SIG-M5 treated with dmso at 0.1 percent for 504 hours (cell line): ENCODE results near the gene OTULINL.
A peak's percentile ranks its signal among the peaks of the same experiment; 100 is the strongest.

Experiments
- DNase-seq: peaks from one replicate; lab custom pipeline; 2025; ENCODE audit not compliant: unreplicated experiment; lab: John Stamatoyannopoulos, UW

The OTULINL gene

DNA sequence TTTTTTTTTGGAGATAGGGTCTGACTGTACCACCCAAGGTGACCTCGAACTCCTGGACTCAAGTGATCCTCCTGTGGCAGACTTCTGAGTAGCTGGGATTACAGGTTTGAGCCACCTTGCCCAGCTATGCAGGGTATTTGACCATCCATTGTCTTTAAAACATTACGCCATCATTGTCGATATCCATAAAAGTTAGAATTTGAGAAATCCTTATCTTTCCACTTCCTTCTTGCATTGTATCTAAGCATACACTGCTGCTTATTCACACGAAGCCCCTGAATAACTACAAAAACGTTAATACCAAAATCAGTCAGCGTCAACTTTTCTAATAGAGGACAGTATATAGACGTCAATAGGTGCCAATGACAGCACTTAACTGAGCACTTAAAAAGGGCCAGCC lies 5.4 kb upstream of the OTULINL start:
- DNase-seq, result no peak

- no peak for DNase-seq
These were observed 4.4 kb upstream of the OTULINL start for GRCh38 chr5:14577079-14577725.

- DNase-seq, result no peak
These were observed 3.6 kb upstream of the OTULINL start for GRCh38 chr5:14577971-14578370.

DNA sequence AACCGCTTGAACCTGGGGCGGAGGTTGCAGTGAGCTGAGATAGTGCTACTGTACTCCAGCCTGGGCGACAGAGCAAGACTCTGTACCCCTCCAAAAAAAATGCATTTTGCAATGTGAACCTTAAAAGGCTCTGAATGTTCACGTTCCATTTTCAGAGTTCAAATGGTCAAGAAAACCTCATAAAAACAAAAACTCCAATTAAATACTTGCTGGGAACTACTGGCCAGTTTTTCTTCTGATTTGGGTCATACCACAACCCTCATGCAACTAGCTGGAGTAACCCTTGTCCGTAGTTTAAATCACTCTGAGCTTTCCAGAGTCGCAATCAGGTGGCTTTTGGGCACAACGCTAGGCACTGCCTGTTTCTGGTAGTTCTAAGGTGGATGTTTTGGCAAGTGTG lies 2.3 kb upstream of the OTULINL start:
- no peak for DNase-seq

DNA sequence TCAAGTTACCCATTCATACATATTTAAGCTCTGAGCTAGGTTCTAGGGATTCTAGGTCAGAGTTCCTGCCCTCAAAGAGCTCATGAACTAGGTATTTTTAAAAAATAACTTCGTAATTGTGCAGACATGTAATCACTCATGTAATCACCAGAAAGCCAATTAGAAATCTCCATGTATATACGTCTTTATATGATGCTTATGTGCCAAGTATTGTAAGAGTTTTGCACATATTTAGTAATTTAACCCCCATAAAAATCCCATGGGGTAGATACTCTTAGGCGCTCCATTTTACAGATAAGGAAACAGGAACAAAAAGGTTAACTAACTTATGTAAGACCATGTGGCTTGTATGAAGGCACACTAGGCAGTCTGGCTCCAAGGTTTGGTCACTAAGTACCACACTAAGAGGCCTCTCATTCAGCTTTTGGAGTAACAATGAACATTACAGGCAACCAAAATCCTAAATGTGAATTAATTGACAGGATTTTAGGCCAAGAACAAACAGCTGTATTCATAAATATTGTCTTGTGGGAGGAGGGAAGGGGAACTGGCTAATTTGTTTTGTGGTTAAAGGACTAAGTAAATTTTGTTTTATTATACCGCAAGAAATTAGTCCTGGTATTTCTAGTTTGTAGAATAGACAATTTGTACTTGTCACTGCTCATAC lies 1.7 kb upstream of the OTULINL start:
- peak; percentile 47 for DNase-seq

DNA sequence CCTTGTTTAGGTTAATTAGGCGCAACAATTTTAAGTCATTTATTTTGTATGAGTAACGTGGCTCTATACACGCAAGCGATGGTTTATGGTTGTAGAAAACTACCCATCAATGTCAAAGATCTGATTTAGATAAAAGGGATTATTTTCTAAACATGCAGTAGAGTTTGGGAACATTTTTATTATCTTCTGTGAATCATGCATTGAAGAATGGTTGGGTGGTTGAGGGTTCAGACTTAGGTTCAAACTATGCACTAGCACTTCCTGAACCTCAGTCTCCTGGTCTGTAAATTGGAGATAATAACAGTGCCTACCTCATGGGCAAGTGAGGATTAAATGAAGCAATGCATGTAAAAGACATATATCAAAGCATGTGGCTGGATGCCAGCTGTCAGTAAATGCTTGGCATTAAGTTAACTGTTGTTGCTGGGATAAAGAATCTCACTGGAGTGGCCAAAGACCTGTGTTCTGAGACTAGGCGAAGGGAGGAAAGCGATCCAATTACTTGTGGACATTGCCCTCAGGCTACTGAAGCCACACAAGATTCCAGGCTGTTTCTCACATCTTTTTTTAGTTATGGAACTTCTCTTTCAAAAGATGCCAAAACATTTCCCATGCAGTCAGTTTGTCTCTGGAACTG lies 1.1 kb upstream of the OTULINL start:
- no peak for DNase-seq

DNA sequence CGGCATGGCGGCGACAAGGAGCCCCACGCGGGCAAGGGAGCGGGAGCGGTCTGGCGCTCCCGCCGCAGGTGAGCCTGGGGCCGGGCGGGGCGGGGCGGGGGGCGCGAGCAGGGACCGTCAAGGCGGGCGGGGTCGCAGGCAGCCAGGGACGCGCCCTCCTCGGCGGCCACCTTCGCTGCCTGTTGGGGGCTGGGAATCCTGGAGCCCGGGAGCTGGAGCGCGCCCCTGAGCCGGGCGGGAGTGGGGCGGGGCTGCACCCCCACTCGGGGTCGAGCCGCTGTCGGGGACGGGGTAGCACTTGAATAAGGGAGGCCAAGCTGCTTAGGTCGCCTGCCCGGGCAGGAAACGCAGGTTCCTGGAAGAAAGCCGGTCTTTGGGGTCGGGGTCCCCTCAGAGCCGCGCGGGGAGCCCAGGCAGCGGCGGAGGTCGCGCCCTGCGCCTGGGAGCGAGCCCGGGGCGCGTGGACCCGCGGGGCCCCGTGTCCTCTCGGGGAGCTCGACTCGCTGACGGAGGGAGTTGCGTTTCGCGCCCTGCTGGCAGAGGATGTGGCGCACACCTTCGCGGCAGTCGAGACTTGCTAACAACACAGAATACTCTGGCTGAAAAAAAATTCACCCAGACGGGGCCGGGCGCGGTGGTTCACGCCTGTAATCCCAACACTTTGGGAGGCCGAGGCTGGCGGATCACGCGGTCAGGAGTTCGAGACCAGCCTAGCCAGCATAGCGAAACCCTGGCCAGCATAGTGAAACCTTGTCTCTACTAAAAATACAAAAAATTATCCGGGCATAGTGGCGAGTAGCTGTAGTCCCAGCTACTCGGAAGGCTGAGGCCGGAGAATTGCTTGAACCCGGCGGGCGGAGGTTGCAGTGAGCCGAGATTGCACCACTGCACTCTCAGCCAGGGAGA lies 552 bp downstream of the OTULINL start:
- peak; percentile 49 for DNase-seq

DNA sequence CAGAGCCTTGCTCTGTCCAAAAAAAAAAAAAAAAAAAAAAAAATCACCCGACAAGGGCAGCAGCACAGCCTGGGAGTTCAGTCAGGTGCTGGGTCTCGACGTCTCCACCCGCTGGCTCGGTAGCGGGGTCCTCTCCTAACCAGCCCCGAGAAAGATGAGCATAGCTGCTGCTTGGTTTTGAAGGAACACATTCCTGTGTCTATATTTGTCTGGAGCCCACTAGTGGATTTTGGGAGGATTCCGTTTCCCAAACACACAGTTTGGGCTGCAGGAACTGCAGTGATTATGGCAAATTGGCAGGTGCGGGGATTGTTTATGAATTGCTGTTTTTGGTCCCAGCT lies 1.2 kb downstream of the OTULINL start:
- no peak for DNase-seq

- DNase-seq, result no peak
These were observed 3.3 kb downstream of the OTULINL start for GRCh38 chr5:14584848-14585247.

- DNase-seq, result peak; percentile 82
These were observed 5.6 kb downstream of the OTULINL start for GRCh38 chr5:14587150-14587549.

DNA sequence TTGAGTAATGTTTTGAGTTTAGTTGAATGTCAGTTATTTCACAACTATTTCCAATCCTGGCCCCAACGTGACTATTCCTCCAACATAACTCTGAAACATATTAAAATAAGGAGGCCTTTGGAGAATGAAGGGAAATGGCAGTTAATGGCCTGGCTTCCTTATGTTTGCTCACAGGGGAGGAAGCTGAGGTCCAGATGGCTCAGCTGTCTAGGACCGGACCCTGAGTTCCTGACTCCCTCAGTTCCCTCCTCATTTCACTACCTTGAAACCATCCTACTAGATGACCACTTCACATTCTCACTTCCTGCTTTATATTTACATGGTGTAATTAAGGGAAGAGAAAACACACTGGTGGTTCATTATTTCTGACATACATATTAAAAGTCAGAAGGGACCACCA lies 6.6 kb downstream of the OTULINL start:
- peak; percentile 96 for DNase-seq

GRCh38 chr5:14588758-14589543 lies 7.4 kb downstream of the OTULINL start:
- DNase-seq, result no peak

- no peak for DNase-seq
These were observed 9.4 kb downstream of the OTULINL start for GRCh38 chr5:14590949-14591348.

DNA sequence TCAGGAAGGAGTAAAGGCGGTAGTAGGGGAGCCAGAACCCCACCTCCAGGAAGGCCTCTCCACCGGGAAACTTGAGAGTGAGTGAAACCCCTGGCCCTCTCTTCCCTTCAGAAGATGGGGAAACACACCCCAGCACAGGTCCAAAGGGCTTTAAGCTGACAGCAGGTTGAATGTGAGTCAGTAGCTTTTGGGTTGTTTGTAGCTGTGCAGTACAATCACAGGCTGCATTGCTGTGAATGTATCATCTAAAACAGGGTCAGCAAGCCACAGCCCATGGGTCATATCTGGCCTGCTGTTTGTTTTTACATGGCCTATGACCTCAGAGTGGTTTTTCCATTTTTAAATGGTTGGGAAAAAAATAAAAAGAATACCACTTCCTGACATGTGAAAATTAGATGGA lies 10.0 kb downstream of the OTULINL start:
- no peak for DNase-seq

GRCh38 chr5:14593326-14594021 lies 11.9 kb downstream of the OTULINL start:
- DNase-seq, result peak; percentile 61

DNA sequence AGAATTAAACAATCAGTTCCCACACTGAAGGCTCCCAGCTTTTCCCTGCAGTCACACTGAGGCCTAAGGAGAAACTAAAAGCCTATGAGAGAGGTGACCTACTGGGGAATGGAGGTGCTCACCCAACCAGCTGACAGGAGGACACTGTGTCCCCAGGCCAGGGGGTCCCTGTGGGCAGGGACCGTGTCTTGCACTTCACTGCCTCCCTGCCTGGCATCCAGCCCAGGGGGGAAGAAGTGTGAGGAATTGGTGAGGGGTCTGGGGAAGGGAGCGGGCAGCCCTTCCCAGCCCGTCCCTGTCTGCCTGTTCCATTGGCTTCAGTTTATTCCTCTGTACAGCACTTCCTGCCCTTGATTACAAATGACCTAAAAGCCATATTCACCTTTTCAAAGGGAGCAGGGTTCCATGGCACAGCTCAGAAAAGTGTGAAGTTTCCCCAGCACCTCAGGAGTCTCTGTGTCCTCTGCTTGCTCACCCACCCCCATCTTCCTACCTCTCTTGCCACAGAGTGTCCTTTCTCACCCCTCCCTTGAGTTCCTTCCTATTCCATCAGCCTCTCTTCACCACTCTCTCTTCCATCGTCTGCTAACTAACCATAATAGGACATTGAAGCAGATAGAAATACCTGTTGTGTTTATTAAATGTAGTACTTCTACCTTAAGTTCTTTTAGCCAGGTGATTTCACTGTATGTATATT lies 12.9 kb downstream of the OTULINL start:
- no peak for DNase-seq

DNA sequence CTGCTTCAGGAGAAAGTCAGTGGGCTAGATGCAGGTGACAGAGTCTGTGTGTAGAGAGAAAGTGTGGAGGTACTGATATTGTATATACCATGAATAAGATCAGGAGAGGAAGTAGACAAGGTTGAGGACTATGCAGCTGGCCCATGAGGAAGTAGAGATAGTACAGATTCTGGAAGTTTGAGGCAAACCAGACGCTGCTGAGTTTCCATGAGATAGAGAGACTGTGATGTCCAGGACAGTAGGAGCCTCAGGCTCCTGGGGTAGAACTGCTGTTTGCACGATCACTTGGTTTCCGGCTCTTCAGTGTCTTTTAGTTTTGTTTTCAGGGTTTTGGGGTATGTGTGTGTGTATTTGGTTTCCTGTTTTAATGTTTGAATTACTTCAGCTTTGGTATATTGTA lies 13.6 kb downstream of the OTULINL start:
- peak; percentile 94 for DNase-seq

DNA sequence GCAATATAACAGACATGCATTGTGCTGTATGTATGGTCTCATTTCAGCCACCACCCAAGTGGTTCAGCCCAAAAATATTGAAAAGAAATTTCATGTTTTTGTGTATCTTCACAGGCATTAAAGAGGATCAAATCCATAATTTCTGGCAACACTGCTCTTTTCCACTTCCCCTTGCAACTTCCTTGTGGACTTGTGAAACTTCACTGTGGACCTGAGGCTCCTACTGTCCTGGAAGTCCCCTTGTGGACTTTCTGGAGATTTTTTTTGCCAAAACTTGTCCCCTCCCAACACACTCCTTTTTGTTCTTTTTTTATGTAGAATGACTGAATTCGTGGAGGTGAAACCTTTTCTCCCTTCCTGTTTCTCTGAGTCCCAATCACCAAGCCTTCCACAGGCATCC lies 14.3 kb downstream of the OTULINL start:
- DNase-seq, result no peak

- DNase-seq, result no peak
These were observed 15.5 kb downstream of the OTULINL start for GRCh38 chr5:14597080-14597479.

DNA sequence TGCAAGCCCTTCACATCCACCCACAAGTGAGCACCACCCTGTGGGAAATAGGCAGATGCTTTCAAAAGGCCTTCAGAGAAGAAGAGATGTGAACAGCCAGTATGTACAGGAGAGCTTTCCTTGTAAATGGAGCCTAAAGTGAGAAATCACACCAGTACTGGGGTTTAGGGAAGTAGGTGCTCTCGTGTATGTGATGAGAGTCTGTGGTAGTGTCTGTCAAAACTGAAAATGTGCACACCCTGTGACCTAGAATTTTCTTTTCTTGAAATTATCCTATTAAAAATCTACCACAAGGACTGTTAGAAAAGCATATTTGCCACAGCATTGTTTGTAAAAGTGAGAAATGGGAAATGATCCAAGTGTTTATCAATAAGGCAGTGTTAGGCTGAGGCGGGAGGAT lies 16.6 kb downstream of the OTULINL start:
- no peak for DNase-seq
